ENCODE data around the gene IL27RA.

IL27RA gene

DNA sequence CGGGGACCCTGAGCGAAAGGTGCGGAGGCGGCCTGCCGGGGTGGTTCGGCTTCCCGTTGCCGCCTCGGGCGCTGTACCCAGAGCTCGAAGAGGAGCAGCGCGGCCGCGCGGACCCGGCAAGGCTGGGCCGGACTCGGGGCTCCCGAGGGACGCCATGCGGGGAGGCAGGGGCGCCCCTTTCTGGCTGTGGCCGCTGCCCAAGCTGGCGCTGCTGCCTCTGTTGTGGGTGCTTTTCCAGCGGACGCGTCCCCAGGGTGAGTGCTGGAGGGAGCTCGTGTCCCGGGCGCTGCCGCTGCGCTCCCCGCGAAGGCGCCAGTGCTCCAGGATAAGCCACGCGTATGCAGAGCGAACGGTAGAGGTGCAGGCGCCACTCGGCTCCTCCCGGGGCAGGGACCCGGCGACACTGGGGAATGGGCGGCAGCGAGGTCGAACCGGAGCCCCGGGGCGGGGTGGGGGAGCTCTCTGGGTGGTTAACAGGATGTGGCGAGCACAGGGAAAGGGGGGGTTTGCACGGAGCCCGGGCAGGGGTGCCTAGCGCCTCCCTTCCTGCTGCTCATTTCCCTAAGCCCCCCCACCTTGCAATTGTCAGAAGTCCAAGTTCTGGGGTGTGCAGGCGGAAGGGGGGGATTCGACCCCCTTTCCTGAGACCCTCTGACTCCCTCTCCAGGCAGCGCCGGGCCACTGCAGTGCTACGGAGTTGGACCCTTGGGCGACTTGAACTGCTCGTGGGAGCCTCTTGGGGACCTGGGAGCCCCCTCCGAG lies at the start of gene IL27RA:
TSS of gene IL27RA (plus strand) at position 44 of the 762 bp plus-strand sequence. CDS start at position 155, 111 bp downstream.
- peak within 1 kb of the TSS; percentile 85 for H3K4me3 ChIP-seq (ENCODE audit: control insufficient read depth, low read depth, low read length)
- no peak for DNase-seq (ENCODE audit: low read depth)
- TF ChIP-seq, protein P1, sequence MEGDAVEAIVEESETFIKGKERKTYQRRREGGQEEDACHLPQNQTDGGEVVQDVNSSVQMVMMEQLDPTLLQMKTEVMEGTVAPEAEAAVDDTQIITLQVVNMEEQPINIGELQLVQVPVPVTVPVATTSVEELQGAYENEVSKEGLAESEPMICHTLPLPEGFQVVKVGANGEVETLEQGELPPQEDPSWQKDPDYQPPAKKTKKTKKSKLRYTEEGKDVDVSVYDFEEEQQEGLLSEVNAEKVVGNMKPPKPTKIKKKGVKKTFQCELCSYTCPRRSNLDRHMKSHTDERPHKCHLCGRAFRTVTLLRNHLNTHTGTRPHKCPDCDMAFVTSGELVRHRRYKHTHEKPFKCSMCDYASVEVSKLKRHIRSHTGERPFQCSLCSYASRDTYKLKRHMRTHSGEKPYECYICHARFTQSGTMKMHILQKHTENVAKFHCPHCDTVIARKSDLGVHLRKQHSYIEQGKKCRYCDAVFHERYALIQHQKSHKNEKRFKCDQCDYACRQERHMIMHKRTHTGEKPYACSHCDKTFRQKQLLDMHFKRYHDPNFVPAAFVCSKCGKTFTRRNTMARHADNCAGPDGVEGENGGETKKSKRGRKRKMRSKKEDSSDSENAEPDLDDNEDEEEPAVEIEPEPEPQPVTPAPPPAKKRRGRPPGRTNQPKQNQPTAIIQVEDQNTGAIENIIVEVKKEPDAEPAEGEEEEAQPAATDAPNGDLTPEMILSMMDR (IDR thresholded peaks at IDR 0.05; ENCODE audit: control insufficient read depth, insufficient read depth, low read depth, low read length, missing control alignments) = peak; percentile 77

DNA sequence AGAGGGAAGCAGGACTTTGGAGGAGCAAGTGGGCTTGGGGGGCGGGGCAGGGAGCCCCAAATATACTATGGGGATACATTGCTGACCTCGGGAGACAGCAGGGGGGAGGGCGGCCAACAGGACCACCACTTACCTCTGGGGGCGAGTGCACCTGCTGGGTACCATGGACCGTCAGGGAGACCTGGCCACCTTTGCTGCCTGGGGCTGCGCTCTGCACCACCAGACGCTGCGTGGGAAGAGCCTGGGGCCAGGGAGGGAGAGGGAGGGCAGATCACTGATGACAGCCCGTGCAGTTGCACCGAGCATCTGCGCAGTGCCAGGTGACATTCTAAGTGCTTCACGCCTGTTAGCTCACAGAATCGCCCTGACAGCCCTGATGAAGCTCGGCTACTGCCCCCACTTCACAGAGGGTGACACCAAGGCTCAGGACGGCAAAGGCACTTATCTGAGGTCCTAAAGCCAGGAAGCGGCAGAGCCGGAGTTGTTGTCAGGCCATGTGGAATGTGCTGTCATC lies 49.5 kb upstream of the IL27RA start:
- no peak for DNase-seq (ENCODE audit: low read depth)
- no peak overlapping the region for H3K4me3 ChIP-seq (ENCODE audit: control insufficient read depth, low read depth, low read length)
- TF ChIP-seq, protein P1 (IDR thresholded peaks at IDR 0.05; ENCODE audit: control insufficient read depth, insufficient read depth, low read depth, low read length, missing control alignments) = no peak

DNA sequence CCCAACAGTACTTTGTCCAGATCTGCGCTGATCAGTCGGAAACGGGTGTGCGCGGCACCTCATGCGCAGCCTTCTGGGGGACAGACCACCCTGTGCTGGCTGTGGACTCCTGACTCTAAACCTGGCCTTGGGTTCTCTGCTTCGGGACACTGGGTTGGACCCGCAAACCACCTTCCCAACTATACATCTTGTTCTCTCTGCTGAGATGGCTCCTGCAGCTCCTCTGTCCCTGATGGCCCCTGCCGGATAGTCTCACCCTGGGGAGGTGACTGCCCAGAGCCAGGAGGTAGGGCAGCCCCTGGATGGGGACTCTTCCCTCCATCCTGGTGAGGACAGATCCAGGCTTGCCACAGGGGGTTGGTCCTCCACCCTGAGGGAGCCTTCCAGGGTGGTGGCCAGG lies 48.8 kb upstream of the IL27RA start:
- H3K4me3 ChIP-seq (ENCODE audit: control insufficient read depth, low read depth, low read length) = no peak overlapping the region
- TF ChIP-seq, protein P1 (IDR thresholded peaks at IDR 0.05; ENCODE audit: control insufficient read depth, insufficient read depth, low read depth, low read length, missing control alignments) = no peak
- DNase-seq (ENCODE audit: low read depth) = no peak

DNA sequence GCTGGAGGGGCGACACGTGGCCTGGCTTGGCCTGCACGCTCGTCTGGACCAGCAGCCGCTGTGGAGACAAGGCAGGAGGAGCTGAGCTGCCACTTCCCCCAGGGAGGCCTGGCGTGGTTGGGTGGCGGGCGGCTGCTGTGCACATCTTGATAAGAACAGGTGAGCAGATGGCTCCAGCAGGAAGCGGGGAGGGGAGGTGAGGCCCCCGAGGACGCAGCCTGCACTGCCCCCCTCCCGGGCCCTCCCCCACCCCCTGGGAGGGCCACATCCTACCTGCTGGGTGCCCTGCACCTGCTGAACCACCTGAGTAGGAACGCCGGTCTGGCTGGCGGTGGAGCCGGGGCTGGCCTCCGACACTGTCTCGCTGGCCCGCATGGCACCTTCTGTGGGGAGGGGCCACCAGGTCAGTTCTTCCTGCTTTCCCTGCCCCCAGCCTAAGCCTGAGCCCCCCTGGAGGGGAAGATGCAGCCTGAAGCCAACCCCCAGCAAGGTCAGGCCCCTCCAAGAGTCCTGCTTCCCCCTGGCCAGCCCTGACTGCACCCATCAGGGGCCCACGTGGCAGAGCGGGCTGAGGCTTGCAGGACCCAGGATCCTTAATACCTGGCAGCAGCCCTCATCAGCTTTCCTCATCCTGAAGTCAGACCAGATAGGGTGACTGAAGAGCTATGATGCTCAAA lies 48.2 kb upstream of the IL27RA start:
- DNase-seq (ENCODE audit: low read depth) = no peak
- TF ChIP-seq, protein P1 (IDR thresholded peaks at IDR 0.05; ENCODE audit: control insufficient read depth, insufficient read depth, low read depth, low read length, missing control alignments) = no peak
- H3K4me3 ChIP-seq (ENCODE audit: control insufficient read depth, low read depth, low read length) = no peak overlapping the region

DNA sequence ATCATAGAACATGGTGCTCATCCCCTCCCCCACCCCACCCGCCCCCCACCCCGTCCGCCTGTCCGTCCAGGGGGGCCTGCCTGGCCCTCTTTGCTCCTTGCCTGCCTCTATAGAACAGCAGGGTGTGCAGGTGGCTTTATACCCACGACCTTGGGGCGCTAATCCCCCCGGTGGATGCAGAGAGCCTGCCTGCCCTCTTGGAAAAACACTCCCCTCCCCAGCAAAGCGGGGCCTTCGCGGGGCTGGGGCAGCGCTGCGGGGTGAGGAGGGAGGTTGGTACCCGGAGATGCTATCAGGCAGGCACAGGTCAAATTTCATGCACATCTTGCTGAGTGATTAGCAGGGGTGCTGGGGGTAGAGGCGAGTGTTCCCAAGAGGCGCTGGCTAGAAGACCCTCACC lies 47.4 kb upstream of the IL27RA start:
- TF ChIP-seq, protein P1 (IDR thresholded peaks at IDR 0.05; ENCODE audit: control insufficient read depth, insufficient read depth, low read depth, low read length, missing control alignments) = no peak
- H3K4me3 ChIP-seq (ENCODE audit: control insufficient read depth, low read depth, low read length) = no peak overlapping the region
- no peak for DNase-seq (ENCODE audit: low read depth)

DNA sequence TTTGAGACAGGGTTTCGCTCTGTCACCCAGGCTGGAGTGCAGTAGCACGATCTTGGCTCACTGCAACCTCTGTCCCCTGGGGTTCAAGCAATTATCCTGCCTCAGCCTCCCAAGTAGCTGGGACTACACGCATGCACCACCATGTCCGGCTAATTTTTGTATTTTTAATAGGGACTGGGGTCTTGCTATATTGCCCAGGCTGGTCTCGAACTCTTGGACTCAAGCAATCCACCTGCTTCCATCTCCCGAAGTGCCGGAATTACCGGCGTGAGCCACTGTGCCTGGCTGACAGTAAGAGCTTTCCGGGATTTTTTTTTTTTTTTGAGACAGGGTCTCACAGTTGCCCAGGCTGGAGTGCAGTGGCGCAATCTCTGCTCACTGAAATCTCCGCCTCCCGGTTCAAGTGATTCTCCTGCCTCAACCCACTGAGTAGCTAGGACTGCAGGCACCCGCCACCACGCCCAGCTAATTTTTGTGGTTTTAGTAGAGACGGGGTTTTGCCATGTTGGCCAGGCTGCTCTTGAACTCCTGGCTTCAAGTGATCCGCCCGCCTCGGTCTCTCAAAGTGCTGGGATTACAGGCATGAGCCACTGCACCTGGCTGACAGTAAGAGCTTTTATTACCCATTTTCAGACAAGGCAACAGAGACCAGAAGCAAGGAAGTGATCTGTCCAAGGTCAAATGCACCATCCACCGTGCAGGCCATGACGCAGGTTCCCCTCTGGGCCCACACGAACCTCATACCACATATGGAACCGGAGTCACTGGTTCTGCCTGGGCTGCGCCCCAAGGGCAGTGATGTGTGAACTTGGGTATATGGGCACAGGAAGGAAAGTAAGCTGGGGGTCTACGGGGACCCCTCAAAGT lies 46.5 kb upstream of the IL27RA start:
- TF ChIP-seq, protein P1 (IDR thresholded peaks at IDR 0.05; ENCODE audit: control insufficient read depth, insufficient read depth, low read depth, low read length, missing control alignments) = no peak
- H3K4me3 ChIP-seq (ENCODE audit: control insufficient read depth, low read depth, low read length) = no peak overlapping the region
- no peak for DNase-seq (ENCODE audit: low read depth)

All from AG09309 (cell line).